GM21447 (cell line): ENCODE measurements around the gene PRR15L.
"Not testable (repeated sequence)": the region's sequence is repeated elsewhere in the genome, so short reads cannot be mapped to it uniquely, and the experiment has no call there.

Experiments
- ATAC-seq: cut with Tn5 transposase; IDR thresholded peaks from one replicate; pipeline ENCODE4 v1.9.1; 2021; ENCODE audit not compliant: unreplicated experiment

The PRR15L gene

DNA sequence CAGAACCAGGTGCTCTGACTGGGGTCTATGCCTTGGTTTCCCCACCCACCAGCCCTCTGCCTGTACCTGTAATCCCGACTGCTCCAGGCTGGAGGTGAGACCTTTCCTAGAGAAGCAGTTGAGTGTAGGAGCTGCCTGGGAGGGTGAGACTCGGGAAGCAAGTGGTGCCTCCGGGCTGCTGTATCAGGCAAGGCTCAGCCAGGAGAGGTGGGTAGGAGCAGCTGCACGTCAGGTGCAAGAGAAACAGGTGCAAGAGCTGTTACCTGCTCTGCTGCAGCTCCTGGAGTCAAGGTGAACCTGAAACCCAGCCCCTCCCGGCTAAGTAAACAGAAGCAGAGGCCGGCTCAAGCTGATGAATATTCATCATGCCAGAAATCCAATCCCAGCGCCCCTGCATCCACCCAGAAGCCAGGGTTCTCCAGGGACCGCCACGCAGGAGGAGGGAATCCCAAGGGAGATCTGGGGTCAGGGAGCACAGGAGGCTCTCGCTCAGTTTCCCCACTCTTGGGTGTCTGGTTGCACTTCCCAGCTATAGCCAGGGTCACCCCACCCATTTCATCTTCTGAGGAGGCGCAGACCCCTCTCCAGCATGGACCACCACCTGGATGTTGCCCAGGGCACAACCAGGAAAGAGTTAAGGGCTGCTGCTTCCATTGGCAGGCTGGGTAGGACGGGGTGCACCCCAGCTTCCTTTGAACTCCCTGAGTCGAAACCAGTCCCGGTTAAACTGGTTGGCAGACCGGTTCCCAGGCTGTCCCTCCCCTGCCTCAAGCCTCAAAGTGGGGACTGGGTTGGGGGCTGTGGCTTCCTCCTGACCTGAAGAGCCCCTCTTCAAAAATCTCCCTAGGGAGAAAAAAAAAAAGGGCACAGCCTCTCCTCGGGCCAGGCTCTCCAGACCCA lies at the start of gene PRR15L:
Gene PRR15L, minus strand, starts transcription at position 293 of the 900 bp plus-strand sequence. CDS start 4,649 bp downstream, outside the sequence.
- ATAC-seq = no peak

DNA sequence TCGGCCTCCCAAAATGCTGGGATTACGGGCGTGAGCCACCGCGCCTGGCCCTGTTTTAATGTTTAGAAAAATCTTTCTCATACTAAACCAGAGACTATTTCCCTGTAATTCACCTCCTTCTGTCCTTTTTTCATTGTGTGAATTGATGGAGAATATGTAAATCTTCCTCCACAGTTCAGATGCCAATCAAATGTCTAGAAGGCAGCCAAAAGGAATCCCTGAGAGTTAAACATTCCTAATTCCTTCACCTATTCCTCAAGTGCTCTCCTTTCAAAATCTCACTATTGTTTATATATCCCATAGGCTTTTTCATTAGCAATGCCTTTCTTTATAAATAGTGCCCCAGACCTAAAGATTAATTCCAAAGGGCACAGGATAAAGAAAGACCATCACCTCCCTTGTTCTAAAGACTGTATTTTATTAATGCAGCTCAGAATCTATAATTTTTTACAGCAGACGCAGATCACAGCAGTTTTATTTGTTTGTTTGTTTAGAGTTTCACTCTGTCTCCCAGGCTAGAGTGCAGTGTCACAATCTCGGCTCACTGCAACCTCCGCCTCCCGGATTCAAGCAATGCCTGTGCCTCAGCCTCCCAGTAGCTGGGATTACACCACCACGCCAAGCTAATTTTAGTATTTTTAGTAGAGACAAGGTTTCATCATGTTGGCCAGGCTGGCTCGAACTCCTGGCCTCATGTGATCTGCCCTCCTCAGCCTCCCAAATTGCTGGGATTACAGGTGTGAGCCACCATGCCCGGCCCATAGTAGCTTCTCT lies 49.4 kb upstream of the PRR15L start:
- no peak for ATAC-seq

DNA sequence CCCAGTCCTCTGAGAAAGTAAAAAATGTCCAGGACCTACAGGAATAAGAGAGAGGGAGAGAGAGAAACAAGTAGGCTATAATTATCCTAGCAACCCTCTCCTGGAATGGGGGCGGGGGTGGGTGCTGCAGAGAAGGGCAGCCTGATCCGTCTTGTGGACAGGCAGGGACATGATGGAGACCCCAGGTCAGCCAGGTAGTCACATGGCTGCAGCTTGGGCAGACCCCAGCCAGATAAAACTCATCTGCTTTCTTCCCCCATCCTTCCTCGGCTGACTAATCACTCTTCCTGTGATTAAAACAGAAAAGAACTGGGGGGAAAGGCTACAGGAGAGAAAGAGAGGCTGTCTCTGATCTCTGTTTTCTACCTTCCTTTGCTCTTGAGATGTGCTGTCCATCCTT lies 47.3 kb upstream of the PRR15L start:
- no peak for ATAC-seq

DNA sequence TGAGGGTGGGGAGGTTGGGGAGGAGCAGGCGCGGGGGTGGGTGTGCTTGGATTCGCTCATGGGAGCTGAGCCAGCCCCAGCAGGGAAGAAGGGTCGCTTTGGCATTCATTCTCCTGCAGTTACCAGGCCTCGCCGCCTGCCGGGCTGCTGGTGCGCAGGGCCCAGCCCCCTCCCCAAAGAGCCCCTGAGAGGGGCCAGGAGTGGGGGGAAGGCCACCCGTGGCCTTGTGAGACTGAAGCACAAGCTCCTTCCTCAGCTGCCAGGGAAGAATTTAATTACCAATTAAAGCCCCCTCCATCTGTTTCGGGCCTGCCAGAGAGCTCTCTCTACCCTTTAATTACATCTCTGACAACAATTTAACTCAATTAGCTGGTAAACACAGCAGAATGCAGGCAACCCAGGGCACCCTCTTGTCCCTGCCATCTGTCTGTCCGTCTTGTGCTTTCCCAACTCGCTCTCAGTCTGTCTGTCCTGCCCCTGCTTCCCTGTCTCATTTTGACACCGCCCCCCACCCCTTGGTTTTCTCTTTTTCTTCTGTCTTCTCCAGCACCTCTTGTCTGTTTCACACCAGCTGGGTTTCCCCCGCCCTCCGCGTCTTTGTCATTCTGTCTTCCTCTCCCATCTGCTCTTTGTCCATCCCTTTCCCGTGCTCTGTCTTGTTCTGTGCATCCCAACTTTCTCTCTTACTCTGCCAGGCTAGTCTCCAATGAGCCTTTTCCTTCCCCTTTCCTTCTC lies 45.9 kb upstream of the PRR15L start:
- no peak for ATAC-seq

- no peak for ATAC-seq
Measured at GRCh38 chr17:48002916-48003416, 45.3 kb upstream of the PRR15L start.

- ATAC-seq = peak; percentile 48
Measured at GRCh38 chr17:48002266-48002915, 44.7 kb upstream of the PRR15L start.

DNA sequence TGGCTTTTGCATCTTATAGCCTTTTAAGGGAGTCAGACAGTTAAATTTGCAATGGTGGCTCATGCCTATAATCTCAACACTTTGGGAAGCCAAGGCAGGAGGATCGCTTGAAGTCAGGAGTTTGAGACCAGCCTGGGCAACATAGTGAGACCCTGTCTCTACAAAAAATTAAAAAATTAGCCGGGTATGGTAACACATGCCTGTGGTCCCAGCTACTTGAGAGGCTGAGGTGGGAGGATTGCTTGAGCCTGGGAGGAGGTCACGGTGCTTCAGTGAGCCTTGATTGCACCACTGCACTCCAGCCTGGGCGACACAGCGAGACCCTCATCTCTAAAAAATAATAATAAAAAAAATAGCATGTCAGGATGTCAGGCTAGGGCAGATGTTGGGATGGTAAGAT lies 44.0 kb upstream of the PRR15L start:
- ATAC-seq = not testable (repeated sequence)

- no peak for ATAC-seq
Measured at GRCh38 chr17:48001197-48001596, 43.5 kb upstream of the PRR15L start.

DNA sequence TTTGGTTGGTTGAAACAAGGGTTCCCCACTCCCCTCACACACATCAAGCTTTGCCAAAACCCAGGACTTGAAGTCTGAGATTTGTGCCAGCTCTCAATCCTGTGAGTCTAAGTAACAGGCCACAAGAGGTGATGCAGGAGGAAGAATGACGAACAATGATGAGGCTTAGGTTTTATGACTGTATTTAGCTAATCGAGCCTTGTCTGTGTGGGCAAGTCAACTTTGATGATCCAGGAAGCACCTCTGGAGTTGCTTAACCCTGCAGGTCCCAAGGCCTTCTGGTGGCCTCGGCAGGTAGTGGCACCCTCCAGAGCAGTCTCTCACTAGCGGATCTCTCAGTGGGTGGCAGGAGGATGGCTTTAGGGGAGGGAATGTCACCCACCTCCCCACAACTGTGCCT lies 41.9 kb upstream of the PRR15L start:
- no peak for ATAC-seq

- no peak for ATAC-seq
Measured at GRCh38 chr17:47998044-47998443, 40.4 kb upstream of the PRR15L start.

- no peak for ATAC-seq
Measured at GRCh38 chr17:47997586-47997985, 39.9 kb upstream of the PRR15L start.

- ATAC-seq = no peak
Measured at GRCh38 chr17:47996201-47996600, 38.5 kb upstream of the PRR15L start.

GRCh38 chr17:47995241-47995935 lies 37.7 kb upstream of the PRR15L start:
- ATAC-seq = no peak

DNA sequence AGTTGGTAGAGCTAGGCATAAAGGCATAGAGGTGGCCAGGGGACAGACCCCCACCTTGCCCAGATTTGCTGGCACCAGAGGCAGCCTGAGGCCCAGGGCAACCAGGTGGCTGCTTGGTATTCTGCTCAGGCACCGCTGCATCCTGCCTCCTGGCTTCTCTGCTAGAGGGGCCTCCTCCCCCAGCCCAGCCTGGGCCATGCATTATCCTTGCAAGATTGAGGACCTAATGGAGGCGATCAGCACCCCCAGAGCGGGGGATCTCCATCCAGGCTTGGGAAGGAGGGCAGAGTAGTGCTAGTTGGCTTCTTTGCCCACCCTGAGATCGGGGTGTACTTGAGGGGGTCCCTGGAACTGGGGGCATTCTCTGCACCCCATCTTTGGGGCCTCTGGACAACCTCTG lies 37.0 kb upstream of the PRR15L start:
- no peak for ATAC-seq

GRCh38 chr17:47993964-47994363 lies 36.3 kb upstream of the PRR15L start:
- ATAC-seq = no peak

GRCh38 chr17:47993031-47993564 lies 35.4 kb upstream of the PRR15L start:
- no peak for ATAC-seq

GRCh38 chr17:47992216-47992615 lies 34.5 kb upstream of the PRR15L start:
- no peak for ATAC-seq

DNA sequence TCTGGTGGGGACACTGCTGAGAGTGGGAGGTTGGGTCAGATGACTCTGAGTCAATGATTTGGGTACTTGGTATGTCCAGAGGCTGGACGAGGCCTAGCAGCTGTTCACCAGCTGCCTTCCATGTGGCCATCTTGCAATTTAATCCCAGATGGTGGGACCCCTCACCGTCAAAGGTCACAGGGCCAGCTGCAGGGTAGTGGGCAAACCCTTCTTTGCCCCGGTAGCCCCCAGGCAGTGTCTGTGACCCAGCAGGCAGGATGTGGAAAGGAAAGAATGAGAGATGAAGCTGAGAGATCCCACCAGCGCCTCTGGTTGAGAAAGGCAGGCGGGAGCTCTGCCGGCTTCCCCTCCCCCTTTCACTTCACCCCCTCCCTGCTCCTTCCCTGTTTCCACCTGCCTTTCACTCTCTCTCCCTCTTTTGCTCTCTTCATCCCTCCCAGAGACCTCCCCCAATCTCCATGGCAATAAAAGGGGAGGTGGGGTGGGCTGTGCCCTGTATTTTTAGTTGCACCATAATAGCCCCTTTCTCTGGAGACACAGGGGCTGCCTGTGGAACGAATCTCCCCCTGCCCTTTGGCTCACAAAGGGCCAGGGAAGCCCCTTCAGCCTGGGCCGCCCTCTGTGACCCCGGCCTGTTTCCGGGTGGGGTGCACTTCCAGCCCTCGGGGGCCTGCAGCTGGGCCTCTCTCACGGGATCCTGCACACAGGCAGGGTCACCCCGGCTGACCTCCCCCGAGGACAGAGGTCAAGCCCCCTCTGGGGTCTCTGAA lies 33.5 kb upstream of the PRR15L start:
- no peak for ATAC-seq

GRCh38 chr17:47989700-47990099 lies 32.0 kb upstream of the PRR15L start:
- ATAC-seq = no peak
